Measurements from ENCODE around the gene MAN1C1. TPM values are rescaled to one million over a fixed set of nuclear protein-coding genes. Genes with fewer than 3 reads are reported as not detected.

MAN1C1 gene
- total RNA-seq, 1 experiment from 2014 or later = 9.3 TPM

DNA sequence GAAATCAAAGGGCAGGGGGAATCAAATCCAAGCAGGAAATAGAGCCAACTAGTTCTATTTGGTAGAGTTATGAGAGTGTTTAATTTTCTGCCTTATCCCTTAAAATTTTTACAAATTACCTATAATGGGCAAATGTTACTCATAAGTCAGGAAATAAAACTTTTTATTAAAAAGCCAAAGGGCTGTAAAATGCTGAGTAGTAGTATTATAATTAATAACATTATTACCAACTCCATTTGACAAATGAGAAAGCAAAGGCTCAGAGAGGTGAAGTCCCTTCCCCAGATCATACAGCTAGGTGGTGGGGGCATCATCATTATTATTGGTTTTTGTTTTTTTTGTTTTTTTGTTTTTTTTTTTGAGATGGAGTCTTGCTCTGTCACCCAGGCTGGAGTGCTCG lies 186.8 kb downstream of the MAN1C1 start:
- Histone ChIP-seq H3K56ac (ENCODE audit: insufficient read length, low read depth, low read length) (no peak overlapping the region), H3K9ac (ENCODE audit: extremely low read depth, insufficient read length, low read length) (no peak overlapping the region), H3K23me2 (ENCODE audit: insufficient read length, low read depth, low read length, poor library complexity, severe bottlenecking) (peaks cover 6% of the 10 kb centered on the region), H4K5ac (ENCODE audit: insufficient read length, low read depth, low read length) (no peak overlapping the region), H3K14ac (ENCODE audit: insufficient read depth, low read length) (no peak overlapping the region), H3K27ac (ENCODE audit: insufficient read length, low read depth, low read length) (no peak overlapping the region), H2BK5ac (ENCODE audit: insufficient read length, low read length) (no peak overlapping the region), H4K91ac (ENCODE audit: insufficient read length, low read depth, low read length) (no peak overlapping the region), H3K23ac (ENCODE audit: insufficient read length, low read depth, low read length) (no peak overlapping the region), H3K4me1 (ENCODE audit: insufficient read depth, low read length) (no peaks in the 10 kb centered on the region), H4K20me1 (ENCODE audit: control insufficient read depth, insufficient read depth, insufficient read length) (no peaks in the 10 kb centered on the region), H3K4ac (ENCODE audit: low read depth, low read length) (no peak overlapping the region), H2BK15ac (ENCODE audit: low read depth, low read length) (no peak overlapping the region), H3K18ac (ENCODE audit: insufficient read length, low read depth, low read length) (no peak overlapping the region), H2AK5ac (ENCODE audit: insufficient read length, low read length) (no peak overlapping the region), H2AFZ (ENCODE audit: low read length) (no peak overlapping the region), H2BK12ac (ENCODE audit: insufficient read length, low read depth, low read length) (no peak overlapping the region), H3T11ph (ENCODE audit: low read length) (no peak overlapping the region), H4K8ac (replicated peaks; ENCODE audit: insufficient read length, low read depth, low read length) (no peak overlapping the region), H3K79me2 (ENCODE audit: insufficient read depth, low read length) (no peaks in the 10 kb centered on the region), H2BK20ac (ENCODE audit: low read depth, low read length, poor library complexity, severe bottlenecking) (no peak overlapping the region), H3K79me1 (ENCODE audit: insufficient read depth, low read depth, low read length, poor library complexity, severe bottlenecking) (no peaks in the 10 kb centered on the region), H2BK120ac (ENCODE audit: low read depth, low read length, poor library complexity, severe bottlenecking) (no peak overlapping the region), H3K27me3 (ENCODE audit: insufficient read depth, low read length) (no peaks in the 10 kb centered on the region), H3K9me3 (ENCODE audit: control insufficient read depth, low read depth, low read length) (no peaks in the 10 kb centered on the region), H3K4me2 (ENCODE audit: insufficient read depth, insufficient read length, low read length) (no peak overlapping the region)
- no peaks in the 10 kb centered on the region for H3K9me3 Mint-ChIP-seq
- peaks cover 7 to 39% (median 18%) of the 10 kb centered on the region in 3 experiments; a peak in 6 of 7 replicates for H3K36me3 Mint-ChIP-seq (ENCODE audit: insufficient read depth in 1 of 3, low read depth in 3 of 3)
- no peak for DNase-seq
- H3K27ac Mint-ChIP-seq = no peak overlapping the region
- peaks cover 19 to 33% of the 10 kb centered on the region in 2 experiments for H3K4me1 Mint-ChIP-seq
- H3K4me3 Mint-ChIP-seq = no peak overlapping the region
- TF ChIP-seq, protein P1, sequence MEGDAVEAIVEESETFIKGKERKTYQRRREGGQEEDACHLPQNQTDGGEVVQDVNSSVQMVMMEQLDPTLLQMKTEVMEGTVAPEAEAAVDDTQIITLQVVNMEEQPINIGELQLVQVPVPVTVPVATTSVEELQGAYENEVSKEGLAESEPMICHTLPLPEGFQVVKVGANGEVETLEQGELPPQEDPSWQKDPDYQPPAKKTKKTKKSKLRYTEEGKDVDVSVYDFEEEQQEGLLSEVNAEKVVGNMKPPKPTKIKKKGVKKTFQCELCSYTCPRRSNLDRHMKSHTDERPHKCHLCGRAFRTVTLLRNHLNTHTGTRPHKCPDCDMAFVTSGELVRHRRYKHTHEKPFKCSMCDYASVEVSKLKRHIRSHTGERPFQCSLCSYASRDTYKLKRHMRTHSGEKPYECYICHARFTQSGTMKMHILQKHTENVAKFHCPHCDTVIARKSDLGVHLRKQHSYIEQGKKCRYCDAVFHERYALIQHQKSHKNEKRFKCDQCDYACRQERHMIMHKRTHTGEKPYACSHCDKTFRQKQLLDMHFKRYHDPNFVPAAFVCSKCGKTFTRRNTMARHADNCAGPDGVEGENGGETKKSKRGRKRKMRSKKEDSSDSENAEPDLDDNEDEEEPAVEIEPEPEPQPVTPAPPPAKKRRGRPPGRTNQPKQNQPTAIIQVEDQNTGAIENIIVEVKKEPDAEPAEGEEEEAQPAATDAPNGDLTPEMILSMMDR (conservative IDR thresholded peaks at IDR 0.05) = no peak
- H3K27me3 Mint-ChIP-seq (ENCODE audit: low read depth) = peaks cover 3% of the 10 kb centered on the region; the same call in 1 of the 2 replicates
- no CpG with 5 or more reads among the region's 1 CpG for WGBS (ENCODE audit: extremely low coverage, insufficient read length, low lambda C conversion rate)
